Measurements from ENCODE around the gene PRKCA.

Gene PRKCA

DNA sequence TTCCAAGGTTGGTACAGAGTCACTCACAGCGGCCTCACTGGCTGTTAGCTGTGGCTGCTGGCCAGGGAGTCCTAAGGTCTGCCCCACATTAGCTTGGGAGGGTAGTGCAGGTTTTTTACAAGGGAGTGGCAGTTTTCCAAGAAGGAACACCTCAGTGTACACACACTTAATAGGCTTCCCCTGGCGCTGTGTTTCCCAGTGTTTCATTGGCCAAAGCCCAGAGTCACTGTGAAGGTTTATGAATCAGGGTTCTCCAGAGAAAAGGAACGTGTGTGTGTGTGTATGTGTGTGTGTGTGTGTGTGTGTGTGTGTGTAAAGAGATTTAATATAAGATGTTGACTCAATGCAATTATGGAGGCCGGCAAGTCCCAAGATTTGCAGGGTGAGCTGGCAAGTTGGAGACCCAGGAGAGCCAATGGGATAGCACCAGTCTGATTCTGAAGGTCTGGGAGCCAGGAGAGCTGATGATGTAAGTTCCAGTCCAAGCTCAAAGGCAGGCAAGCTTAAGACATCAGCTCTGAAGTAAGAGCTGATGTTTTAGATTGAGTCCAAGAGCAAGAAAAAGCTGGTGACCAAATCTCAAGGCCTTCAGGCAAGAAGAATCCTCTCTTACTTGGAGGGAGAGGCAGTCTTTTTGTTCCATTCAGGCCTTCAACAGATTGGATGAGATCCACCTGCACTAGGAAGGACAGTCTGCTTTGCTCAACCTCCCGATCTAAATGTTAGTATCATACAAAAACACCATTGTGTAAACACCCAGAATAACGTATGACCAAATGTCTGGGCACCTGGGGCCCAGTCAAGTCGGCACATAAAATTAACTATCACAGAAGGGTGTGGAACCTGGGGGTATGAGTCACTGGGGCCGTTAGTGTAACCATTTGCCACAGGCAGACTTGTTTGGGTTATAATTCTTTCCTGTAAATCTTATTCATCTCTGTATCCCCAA, 206.8 kb downstream of the PRKCA start:
- DNase-seq (ENCODE audit: low read depth in 4 of 4, low spot score in 1 of 4) = peak; percentile 16 to 52 (median 25)

DNA sequence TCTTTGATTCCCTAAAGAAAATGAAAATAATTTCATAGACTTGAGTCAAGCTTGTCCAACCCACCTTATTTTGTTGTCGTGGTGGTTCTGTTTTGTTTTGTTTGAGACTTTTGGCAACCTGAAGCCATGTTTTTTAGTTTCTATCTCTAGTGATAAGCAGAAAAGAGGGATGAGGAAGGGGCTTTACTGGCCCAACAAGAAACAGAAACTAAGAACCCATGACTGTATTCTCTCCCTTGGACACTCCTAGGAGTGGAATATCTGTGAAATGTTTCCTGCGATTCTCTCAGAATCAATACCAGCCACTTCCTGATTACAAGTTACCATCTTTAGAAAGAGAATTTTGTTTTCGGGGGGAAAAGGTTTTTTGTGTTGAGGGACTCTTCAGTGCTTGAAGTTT, 207.5 kb downstream of the PRKCA start:
- DNase-seq (ENCODE audit: low read depth in 4 of 4, low spot score in 1 of 4) = no peak

DNA sequence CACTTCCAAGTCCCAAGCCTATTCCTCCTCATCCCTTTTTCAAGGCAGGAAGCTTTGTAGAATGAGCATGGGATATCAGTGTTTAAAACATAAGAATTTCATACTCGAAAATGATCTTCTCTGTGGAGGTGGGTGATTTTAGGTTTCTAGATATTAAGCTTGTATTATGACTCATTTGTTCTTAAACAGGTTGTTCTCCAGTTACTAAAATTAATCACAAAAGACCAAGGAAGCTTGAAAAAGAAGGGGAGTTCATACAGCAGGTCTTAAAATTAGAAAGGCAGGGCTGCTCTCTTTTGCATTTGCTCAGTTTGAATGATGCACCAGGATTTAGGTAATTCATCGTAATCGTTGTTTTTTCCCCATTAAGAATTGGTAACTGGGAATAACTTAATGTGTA, 208.7 kb downstream of the PRKCA start:
- no peak for DNase-seq (ENCODE audit: low read depth in 4 of 4, low spot score in 1 of 4)

DNA sequence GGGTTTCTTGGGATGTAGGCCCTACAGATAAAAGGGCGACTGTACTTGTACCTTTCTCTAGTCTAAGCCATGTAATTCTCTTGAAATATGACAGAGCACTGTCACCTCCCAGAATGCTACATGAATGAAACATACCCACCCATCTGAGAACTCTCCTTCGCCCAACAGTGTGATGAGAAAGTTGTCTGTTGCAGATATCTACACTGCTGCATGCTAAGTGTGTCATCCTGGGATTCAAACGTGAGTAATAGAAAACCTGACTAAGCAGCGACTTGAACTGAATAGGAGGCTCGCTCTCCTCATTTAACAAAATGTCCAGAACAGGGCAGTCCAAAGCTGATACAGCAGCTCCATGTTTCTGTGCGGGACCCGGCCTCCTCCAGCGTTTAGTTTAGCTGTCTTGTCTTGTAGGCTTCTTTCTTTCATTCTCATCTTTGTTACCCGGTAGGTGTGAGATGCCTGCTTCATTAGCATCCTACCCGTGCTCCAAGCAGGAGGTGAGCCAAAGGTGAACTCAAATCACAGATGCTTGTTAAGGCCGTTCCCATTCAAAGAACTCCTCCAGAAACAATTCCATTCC, 211.9 kb downstream of the PRKCA start:
- DNase-seq (ENCODE audit: low read depth in 4 of 4, low spot score in 1 of 4) = peak in 1 of 4 experiments; percentile 27

DNA sequence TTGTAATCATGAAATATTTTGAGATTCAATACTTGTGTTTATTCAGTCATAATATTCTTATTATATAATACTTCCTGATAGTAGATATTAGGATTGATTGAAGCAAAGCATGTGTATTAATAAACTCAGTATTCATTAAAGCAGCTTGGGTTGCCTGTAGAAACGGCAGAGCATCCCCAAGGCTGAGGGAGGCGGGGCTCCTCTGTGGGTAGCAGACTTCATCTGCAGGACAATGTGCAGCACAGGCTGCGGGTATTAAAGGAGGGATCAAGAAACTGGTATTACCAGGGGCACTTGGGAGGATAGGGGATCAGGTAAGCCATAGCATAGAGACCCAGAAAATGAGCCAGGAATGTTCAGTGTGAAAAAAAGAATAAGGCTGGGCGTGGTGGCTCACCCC, 213.6 kb downstream of the PRKCA start:
- no peak for DNase-seq (ENCODE audit: low read depth in 4 of 4, low spot score in 1 of 4)

DNA sequence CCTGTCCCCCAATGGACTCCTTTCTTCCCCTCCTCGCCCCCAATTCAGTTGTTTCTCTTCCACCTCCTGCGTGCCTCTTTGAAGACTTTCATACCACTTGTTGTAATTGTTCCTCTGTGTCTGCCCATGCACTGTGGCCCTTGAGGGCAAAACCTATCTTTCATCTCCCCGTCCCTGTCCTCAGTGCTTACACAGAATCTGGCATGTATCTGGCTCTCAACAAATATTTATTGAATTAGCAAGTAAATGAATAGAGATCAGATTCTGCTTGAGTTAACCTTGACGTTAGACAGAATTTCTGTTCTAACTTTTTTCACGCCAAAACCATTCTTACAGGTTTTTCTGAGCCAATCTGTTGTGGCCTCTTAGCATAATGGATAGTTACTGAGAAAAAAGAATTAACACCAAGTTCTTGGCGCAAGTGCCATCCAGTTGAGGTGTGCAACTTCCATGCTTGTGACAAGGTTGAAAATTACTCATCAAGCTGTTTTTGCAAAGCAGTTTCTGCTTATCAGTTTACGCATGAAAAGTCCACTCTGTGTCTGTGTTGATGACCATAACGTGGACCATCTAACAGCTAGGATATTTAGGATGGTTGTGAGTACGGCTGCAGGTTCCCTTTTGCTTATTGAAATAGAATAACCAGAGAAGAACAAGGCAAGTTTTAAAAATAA, 215.1 kb downstream of the PRKCA start:
- DNase-seq (ENCODE audit: low read depth in 4 of 4, low spot score in 1 of 4) = no peak

DNA sequence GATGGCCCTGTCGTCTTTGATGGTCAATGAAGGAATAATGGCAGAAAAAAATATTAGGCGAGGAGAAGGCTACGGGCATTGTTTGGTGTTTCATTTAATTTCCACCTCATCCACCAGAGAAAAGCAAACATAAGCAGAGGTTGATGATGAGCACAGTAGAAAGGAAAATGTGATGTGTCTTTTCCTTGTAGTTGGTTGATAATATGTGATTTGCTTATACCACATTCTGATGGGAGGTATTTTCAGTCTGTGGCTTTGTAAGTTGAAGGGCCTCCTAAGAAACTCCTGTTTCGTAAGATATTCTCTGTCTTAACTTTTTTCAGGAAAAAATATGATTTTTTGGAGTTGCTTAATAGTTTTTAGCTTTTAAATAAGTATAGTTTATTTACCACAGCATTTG, 215.7 kb downstream of the PRKCA start:
- DNase-seq (ENCODE audit: low read depth in 4 of 4, low spot score in 1 of 4) = no peak

DNA sequence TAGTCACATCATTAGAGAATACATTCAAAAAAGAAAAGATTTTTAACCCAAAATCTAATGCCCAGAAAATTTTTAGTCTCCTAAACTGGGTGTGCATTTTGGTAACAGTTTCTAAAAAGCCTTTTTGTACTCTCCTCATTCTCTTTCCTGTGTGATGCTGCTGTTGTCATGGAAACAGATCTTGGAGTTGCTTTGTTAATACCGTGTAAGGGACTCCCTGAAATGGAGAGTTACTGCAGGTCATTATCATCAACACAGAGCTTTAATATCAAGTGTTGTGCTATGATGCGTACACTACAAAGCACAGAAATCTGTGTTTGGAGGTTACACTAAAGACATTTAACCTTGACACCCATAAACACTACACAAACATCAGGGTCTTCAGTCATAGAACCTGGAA, 216.3 kb downstream of the PRKCA start:
- DNase-seq (ENCODE audit: low read depth in 4 of 4, low spot score in 1 of 4) = no peak

DNA sequence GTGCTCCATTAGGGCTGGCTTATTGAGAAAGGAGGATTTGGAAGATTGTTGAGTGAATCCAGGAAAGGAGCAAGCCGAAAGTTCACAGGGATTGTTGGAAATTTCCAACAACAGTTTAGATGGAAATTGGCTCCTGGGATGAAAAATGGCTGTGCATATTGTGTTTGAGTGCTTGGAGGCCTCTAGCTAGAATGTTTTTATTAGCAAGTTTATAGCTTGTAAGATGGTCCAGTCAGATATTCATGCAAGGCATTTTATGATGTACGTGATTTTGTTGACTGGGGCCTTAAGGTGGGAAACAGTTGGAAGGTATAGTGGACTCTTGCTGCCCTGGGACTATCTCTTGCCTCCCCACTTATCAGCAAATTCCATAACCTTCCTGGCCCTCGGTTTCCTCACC, 216.7 kb downstream of the PRKCA start:
- DNase-seq (ENCODE audit: low read depth in 4 of 4, low spot score in 1 of 4) = no peak

DNA sequence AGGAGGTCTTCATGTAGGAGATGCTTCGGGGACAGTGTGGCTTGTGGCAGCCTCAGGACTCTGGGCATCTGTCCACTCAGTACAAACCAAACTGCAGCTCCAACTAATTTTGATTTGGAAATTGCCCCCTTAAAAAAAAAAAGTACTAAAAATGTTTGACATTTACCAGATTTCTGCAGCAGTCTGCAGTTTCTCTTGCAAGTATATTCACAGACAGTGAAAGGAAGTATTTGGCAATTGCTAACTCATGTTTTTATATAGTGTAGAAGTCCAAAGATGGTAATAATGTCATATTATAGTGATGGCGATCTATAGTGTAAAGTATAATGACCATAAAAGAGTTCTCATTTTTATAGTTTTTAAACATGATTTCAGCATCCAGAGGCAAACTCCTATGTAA, 218.6 kb downstream of the PRKCA start:
- DNase-seq (ENCODE audit: low read depth in 4 of 4, low spot score in 1 of 4) = no peak

DNA sequence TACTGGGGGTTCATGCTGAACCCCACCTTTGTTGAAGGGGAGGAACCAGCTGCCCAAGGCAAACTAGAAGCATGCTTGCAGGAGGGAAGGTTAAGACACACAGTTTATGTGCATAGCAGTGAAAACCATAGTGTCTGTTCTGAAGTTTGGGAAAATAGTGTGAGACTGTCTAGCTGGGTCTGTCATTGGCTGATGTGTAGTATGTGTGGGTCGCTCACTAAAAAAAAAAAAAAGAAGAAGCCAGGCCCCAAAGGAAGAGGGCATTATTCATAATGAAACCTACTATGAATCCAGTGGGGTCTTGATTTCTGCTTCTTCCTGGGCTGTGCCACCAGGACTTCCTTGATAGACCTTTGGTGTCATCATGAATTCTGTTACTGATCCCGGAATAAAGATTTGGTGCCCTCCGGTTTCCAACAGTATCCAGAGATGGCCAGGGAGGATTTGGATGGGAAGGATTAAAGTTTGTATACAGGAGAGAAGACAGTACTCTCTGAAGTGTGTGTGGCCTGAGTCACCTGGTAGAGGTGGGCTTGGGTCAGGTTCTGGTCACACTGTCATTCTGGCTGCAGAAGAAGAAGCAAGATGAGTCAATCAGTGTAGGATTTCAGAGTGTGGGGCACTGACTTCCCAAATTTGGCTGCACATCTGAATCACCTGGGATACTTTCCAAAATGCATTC, 220.3 kb downstream of the PRKCA start:
- DNase-seq (ENCODE audit: low read depth in 4 of 4, low spot score in 1 of 4) = no peak

DNA sequence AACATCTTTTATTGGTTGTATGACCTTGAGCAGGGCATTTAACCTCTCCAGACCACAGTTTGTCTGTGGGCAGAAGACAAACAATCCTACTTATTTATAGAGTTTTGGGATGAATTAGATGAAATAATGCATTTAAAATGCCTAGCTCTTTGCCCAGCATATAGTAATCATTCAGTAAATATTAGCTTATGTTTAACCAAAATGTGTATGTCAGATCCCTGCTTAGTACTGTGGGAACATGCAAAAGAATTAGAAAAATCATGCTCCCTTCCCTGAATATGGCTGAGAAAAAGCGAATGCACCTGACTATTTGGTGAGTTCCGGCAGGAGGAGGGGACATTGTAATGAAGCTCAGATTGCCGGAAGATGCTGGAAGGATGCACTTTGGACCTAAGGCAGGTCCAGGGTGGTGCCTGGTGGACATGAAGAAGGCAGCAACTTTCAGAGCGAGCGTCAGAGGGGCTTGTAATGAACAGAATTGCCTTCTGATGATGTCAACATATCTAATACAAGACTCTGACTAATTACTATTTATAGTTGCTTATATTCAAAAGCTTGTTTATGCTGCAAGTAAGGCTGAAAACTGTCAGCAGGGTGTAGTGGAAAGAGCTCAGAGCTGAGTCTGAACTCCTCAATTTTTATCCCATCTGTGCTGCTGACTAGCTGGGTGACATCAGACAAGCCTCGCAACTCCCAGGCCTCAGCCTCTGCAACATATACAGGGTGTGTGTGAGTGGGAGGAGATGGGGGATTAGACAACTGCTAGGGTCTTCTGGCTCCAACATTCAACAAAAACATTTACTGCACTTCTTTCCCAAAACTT, 221.2 kb downstream of the PRKCA start:
- no peak for DNase-seq (ENCODE audit: low read depth in 4 of 4, low spot score in 1 of 4)

DNA sequence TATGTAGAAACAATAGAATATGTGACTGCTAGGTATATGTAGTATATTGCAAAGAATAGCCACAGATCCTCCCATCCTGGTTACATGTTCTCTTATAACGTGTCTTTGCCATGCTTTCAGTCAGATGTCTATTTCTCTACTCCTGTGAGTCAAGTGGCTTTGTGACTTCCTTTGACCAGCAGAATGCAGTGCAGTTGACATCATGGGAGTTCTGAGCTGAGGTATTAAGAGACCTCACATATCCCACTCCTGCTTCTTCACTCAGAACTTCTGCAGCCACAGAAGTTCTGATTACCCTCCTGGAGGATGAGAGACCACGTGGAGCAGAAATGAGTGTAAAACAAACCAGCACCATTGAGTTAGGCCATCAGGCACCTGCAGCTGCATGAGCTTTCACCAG, 222.5 kb downstream of the PRKCA start:
- no peak for DNase-seq (ENCODE audit: low read depth in 4 of 4, low spot score in 1 of 4)

DNA sequence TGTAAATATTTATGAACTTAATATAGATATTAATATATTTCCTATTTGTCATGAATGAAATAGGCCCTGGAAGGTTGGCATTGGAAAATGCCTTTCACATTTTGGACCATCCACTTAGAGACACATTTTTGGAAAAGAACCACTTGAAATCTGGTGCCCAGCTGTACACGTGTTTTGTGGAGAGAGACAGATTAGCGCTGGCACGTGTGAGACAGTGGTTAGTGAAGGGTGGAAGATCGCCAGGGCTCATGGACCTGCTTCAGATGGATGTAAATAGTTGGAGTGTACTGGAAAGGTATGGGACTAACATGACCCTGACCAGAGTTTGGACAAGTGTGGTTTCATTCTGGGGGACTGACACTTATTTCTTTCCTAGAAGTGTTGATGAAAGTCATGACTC, 222.9 kb downstream of the PRKCA start:
- no peak for DNase-seq (ENCODE audit: low read depth in 4 of 4, low spot score in 1 of 4)

DNA sequence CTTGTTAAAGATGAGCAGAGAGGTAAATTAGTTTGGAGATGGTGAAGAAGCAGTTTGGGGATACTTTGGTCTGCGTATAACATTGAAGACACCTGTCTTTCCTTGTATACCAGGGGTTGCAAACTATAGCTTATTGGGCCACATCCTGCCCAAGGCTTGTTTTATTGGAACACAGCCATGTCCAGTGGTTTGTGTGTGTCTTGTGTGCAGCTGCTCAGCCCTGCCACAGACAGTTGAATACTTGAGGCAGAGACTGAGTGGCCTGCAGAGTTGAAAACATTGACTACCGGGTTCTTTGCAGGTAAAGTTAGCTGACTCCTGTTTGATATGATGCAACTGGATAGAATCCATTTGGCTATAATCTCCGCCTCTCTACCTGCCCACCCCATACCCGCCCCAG, 224.4 kb downstream of the PRKCA start:
- DNase-seq (ENCODE audit: low read depth in 4 of 4, low spot score in 1 of 4) = no peak

DNA sequence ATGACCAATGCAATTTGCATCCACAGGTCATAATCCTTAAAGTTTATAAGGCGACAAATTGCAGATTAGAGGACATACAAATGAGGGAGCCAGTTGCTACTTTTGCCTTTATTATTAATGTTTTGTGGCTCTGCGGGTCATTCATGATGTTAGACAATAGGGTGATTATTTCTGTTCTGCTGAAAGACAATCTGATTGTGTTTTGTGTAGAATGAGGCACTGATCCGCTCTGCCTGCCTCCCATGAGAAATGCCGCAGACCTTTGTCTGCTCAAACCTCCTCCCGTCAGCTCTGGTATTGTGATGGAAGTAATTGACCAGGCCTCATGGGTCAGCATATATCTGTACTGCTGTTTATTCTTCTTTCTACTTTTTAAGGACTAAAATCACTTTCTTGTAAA, 224.9 kb downstream of the PRKCA start:
- no peak for DNase-seq (ENCODE audit: low read depth in 4 of 4, low spot score in 1 of 4)

DNA sequence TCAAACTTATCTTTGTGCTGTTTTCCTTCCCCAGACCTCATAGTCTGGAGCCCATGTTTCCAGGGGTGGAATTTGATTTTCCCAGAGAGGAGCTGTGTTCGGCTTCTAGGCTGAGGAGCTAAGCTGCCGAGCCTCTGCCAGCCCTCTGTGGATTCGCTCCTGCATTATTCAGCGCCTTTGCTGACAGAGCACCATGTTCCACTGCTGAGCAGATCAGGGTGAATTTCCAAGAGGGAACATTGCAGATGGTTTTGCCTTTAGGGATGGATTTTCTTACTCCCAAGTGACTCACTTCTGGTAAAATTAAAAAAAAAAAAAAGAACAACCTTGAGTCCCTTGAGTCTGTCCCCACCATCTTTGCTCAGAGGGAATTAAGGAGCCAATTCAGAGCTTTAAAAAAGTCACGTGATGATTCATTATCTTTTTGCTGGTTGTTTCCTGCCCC, 229.5 kb downstream of the PRKCA start:
- no peak for DNase-seq (ENCODE audit: low read depth in 4 of 4, low spot score in 1 of 4)

DNA sequence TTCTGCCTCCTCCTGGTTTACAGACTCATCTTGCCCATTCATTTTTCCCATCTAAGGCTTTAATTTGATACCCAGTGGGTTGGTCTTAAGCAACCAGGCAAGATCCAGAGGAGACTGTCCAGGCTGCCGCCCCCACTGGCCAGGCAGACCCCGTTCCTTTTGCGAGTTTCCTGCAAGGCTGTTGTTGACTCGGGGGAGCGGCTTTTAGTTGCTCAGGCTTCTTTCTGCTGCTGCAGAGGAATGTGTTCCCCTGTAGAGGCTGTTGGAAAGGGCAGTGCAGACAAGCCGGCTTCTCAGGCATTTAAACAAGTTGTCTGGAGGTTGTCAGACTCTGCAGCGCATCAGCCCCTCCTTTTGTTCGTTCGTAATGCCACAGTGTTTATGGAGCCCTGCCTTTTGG, 231.2 kb downstream of the PRKCA start:
- DNase-seq (ENCODE audit: low read depth in 4 of 4, low spot score in 1 of 4) = no peak

DNA sequence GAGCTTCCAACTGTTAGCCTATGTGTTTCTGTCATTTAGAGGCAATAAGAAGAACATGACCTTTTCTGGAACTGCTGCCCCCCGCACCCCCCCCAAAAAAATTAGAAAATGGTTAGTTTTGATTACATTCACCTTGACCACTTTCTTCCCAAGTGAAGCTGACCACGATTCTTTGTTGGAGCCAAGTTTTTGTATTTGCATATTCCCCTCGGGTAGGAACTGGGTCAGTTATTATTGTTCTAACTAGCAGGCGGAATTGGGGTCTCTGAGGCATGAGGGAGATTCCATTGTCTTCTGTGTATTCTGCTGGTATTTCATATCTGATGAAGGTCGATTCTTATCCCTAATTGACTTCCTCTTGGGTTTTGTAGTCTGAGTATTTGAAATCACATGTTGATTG, 231.6 kb downstream of the PRKCA start:
- DNase-seq (ENCODE audit: low read depth in 4 of 4, low spot score in 1 of 4) = no peak

DNA sequence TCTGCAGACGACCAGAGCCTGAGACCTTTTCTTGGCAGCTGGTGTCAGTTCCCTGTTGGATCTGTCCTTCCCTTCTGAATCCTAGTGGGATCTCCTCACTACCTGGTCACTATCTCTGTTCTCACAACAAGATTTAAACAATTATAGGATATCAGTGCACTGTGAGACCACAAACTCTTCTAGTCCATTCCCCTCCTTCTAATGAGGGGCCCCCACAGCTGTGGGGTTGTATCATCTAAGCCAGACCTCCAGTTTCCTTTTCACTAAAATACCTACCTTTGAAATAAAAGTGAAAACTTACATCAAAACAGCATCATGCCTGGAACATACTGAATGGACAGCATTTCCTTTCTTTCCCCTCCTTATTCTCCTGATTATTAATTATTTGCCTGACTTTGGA, 233.2 kb downstream of the PRKCA start:
- DNase-seq (ENCODE audit: low read depth in 4 of 4, low spot score in 1 of 4) = no peak

DNA sequence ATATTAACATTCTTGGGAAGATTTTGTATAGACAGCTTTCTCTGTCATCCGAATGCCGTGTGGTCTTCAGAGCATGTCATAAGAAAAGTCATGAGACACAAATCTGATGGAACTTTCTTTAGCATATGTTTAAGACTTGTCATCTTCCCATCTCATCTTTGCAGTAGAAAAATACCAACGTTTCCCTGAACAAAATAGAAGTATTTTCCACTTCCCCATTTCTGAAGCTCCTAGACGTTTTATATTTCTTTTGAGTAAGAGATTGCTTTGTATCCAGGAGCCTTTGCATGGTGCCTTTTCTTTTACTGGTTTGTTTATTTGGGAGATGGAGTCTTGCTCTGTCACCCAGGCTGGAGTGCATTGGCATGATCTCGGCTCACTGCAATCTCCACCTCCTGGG, 235.1 kb downstream of the PRKCA start:
- DNase-seq (ENCODE audit: low read depth in 4 of 4, low spot score in 1 of 4) = no peak

All from stimulated activated CD4-positive, alpha-beta T cell treated with anti-CD3 and anti-CD28 coated beads, Interleukin-1b, Interleukin-23, amount 100 ng/mL, for 24 hours (primary cell).